HEK293T (cell line): ENCODE results near the gene ONECUT2.

Experiments used
- ARNT ChIP-seq: fragments of 450-650 bp; IDR thresholded peaks from 2 replicates; pipeline ENCODE4 v1.6.1; 2017; ENCODE audit warnings: mild to moderate bottlenecking
- BHLHE40 ChIP-seq: fragments of 450-650 bp; IDR thresholded peaks from 2 replicates; pipeline ENCODE4 v1.6.1; 2016; ENCODE audit warnings: mild to moderate bottlenecking, moderate library complexity, borderline replicate concordance
- CTBP1 ChIP-seq: fragments of 450-650 bp; IDR thresholded peaks from 2 replicates; pipeline ENCODE4 v1.6.1; 2016; ENCODE audit warnings: borderline replicate concordance
- ELF4 ChIP-seq: fragments of 450-650 bp; IDR thresholded peaks from 2 replicates; pipeline ENCODE4 v1.6.1; 2017; ENCODE audit warnings: antibody characterized with exemption
- FOXA1 ChIP-seq: fragments of 450-650 bp; IDR thresholded peaks from 2 replicates; pipeline ENCODE4 v1.6.1; 2016; ENCODE audit warnings: mild to moderate bottlenecking
- FOXK2 ChIP-seq: fragments of 450-650 bp; IDR thresholded peaks from 2 replicates; pipeline ENCODE4 v1.6.1; 2016; ENCODE audit warnings: mild to moderate bottlenecking
- FOXM1 ChIP-seq: fragments of 450-650 bp; IDR thresholded peaks from 2 replicates; pipeline ENCODE4 v1.6.1; 2017; ENCODE audit warnings: mild to moderate bottlenecking, borderline replicate concordance
- HDGF ChIP-seq: fragments of 450-650 bp; IDR thresholded peaks from 2 replicates; pipeline ENCODE4 v1.6.1; 2017; ENCODE audit warnings: antibody characterized with exemption, borderline replicate concordance
- L3MBTL2 ChIP-seq: fragments of 450-650 bp; conservative IDR thresholded peaks from 2 replicates; pipeline ENCODE4 v1.6.1; 2016; ENCODE audit warnings: mild to moderate bottlenecking
- LEF1 ChIP-seq: fragments of 450-650 bp; IDR thresholded peaks from 2 replicates; pipeline ENCODE4 v1.6.1; 2017; ENCODE audit warnings: mild to moderate bottlenecking, borderline replicate concordance
- NFRKB ChIP-seq: fragments of 450-650 bp; IDR thresholded peaks from 2 replicates; pipeline ENCODE4 v1.6.1; 2016; ENCODE audit warnings: mild to moderate bottlenecking, moderate library complexity
- SUZ12 ChIP-seq: fragments of 450-650 bp; IDR thresholded peaks from 2 replicates; pipeline ENCODE4 v1.6.1; 2016; ENCODE audit warnings: mild to moderate bottlenecking
- TARDBP ChIP-seq: fragments of 450-650 bp; IDR thresholded peaks from 2 replicates; pipeline ENCODE4 v1.6.1; 2016

- TF ChIP-seq LEF1: no peak
- TF ChIP-seq HDGF: no peak
- no peak for TF ChIP-seq FOXA1
- TF ChIP-seq L3MBTL2: no peak
- no peak for TF ChIP-seq FOXM1
- TF ChIP-seq ELF4: no peak
- no peak for TF ChIP-seq TARDBP
- TF ChIP-seq BHLHE40: no peak
- no peak for TF ChIP-seq SUZ12
- TF ChIP-seq FOXK2: no peak
- no peak for TF ChIP-seq ARNT
- TF ChIP-seq CTBP1: no peak
- TF ChIP-seq NFRKB: no peak
Measured at GRCh38 chr18:57447154-57447621, 12.0 kb downstream of the ONECUT2 start.
